MCF 10A (cell line): ENCODE data around the gene PER2. TPM values are rescaled to one million over a fixed set of nuclear protein-coding genes. Genes with fewer than 3 reads are reported as not detected.
A peak's percentile ranks its signal among the peaks of the same experiment; 100 is the strongest.

ENCODE experiments used
- BruUV-seq: library from RNA; stranded (reverse); fragments of 400-500 nt; replicated peaks from 2 replicates; lab custom pipeline; 2021; lab: Mats Ljungman, UMichigan
- CTCF ChIA-PET: fragments of 300-600 bp; sonication (Branson Sonifier 250); formaldehyde crosslinking; extraction: SDS; loops from one replicate; lab custom pipeline; 2021; ENCODE audit warnings: antibody characterized with exemption, inconsistent platforms; lab: Yijun Ruan, JAX
- POLR2A ChIA-PET: fragments of 300-600, 350-650 bp; sonication (Branson Sonifier 250); formaldehyde crosslinking; extraction: SDS; loops from one replicate; lab custom pipeline; 2020; ENCODE audit warnings: antibody characterized with exemption, inconsistent platforms; lab: Yijun Ruan, JAX
- DNase-seq: peaks from one replicate; pipeline ENCODE4 v3.0.0-alpha.2; 2018; ENCODE audit not compliant: unreplicated experiment
- H3K27ac Mint-ChIP-seq: one replicate; pipeline ENCODE4 v1.8.0; 2022; ENCODE audit warnings: mild to moderate bottlenecking, low read depth, mixed read lengths; ENCODE audit not compliant: unreplicated experiment
- H3K27me3 Mint-ChIP-seq: one replicate; pipeline ENCODE4 v1.8.0; 2022; ENCODE audit warnings: mixed read lengths; ENCODE audit not compliant: insufficient read depth, unreplicated experiment
- H3K36me3 Mint-ChIP-seq: one replicate; pipeline ENCODE4 v1.8.0; 2022; ENCODE audit warnings: mild to moderate bottlenecking, moderate library complexity, mixed read lengths; ENCODE audit not compliant: insufficient read depth, unreplicated experiment
- H3K4me1 Mint-ChIP-seq: one replicate; pipeline ENCODE4 v1.8.0; 2022; ENCODE audit warnings: mixed read lengths; ENCODE audit not compliant: insufficient read depth, unreplicated experiment
- H3K4me3 Mint-ChIP-seq: one replicate; pipeline ENCODE4 v1.8.0; 2022; ENCODE audit warnings: mild to moderate bottlenecking, moderate library complexity, mixed read lengths; ENCODE audit not compliant: unreplicated experiment
- H3K9me3 Mint-ChIP-seq: one replicate; pipeline ENCODE4 v1.8.0; 2022; ENCODE audit warnings: mixed read lengths; ENCODE audit not compliant: unreplicated experiment
- CTCF ChIP-seq: fragments of 200-600 bp; IDR thresholded peaks from one replicate; pipeline ENCODE4 v1.8.0; 2022; ENCODE audit warnings: antibody characterized with exemption, mild to moderate bottlenecking; ENCODE audit not compliant: unreplicated experiment
- intact Hi-C: fragments of 100-400 bp; cut with micrococcal nuclease; formaldehyde crosslinking; loops from 2 replicates; pipeline ENCODE4 v1.14.1; 2022
- total RNA-seq: library from RNA; stranded (reverse); gene quantifications from 2 replicates; pipeline ENCODE4 v1.2.3, GENCODE V29; 2022

PER2 gene
- total RNA-seq, 1 experiment from 2014 or later: 8.9 TPM

- Mint-ChIP-seq H3K27ac (peak overlapping the region; percentile 99), H3K9me3 (no peaks in the 10 kb centered on the region), H3K4me3 (peak overlapping the region; percentile 74), H3K27me3 (no peaks in the 10 kb centered on the region), H3K36me3 (peaks cover 12% of the 10 kb centered on the region), H3K4me1 (peaks cover 43% of the 10 kb centered on the region)
- intact Hi-C loops: no loop called here
- no TSS peak for BruUV-seq
- TF ChIP-seq CTCF: peak; percentile 19
- POLR2A ChIA-PET: interaction anchor here (0.6 to 8.9 kb wide), 18 partner anchors 9 to 1325 kb away, joined by 3 to 139 read pairs (median 6); partner anchors contain the start of genes SCLY and TRAF3IP1
- CTCF ChIA-PET: interaction anchor here (0.6 to 2.3 kb wide), 4 partner anchors 16 to 649 kb away, joined by 3 to 8 read pairs (median 4); no protein-coding TSS in a partner anchor
- peak; percentile 98 for DNase-seq
Measured at GRCh38 chr2:238288650-238289573, 502 bp upstream of the PER2 start.

- Mint-ChIP-seq H3K27ac (peak overlapping the region; percentile 99), H3K4me1 (peaks cover 58% of the 10 kb centered on the region), H3K9me3 (no peaks in the 10 kb centered on the region), H3K4me3 (peak overlapping the region; percentile 74), H3K27me3 (no peaks in the 10 kb centered on the region), H3K36me3 (peaks cover 12% of the 10 kb centered on the region)
- TSS peak; percentile 11 for BruUV-seq
- DNase-seq: peak; percentile 20
- intact Hi-C loops: loop anchor here (2.0 kb wide), 1 partner anchor 30 kb away; no protein-coding TSS in a partner anchor
- TF ChIP-seq CTCF: no peak
- ChIA-PET CTCF (interaction anchor here (0.6 to 3.8 kb wide), 7 partner anchors 18 to 441 kb away, joined by 4 to 14 read pairs (median 5); no protein-coding TSS in a partner anchor), POLR2A (interaction anchor here (0.6 to 8.9 kb wide), 25 partner anchors 11 to 1738 kb away, joined by 3 to 139 read pairs (median 3); partner anchors contain the start of genes HES6, NDUFA10, SCLY and TRAF3IP1)
Measured at GRCh38 chr2:238286987-238287736, 1.2 kb downstream of the PER2 start.

GRCh38 chr2:238286551-238286950 lies 1.9 kb downstream of the PER2 start:
- CTCF ChIA-PET: interaction anchor here (0.9 to 3.8 kb wide), 7 partner anchors 18 to 56 kb away, joined by 3 to 14 read pairs (median 5); no protein-coding TSS in a partner anchor
- H3K9me3 Mint-ChIP-seq: no peaks in the 10 kb centered on the region
- no peaks in the 10 kb centered on the region for H3K27me3 Mint-ChIP-seq
- no peak for TF ChIP-seq CTCF
- POLR2A ChIA-PET: interaction anchor here (0.7 to 8.9 kb wide), 18 partner anchors 13 to 1196 kb away, joined by 3 to 139 read pairs (median 3); partner anchors contain the start of genes HES6 and TRAF3IP1
- H3K4me1 Mint-ChIP-seq: peaks cover 58% of the 10 kb centered on the region
- H3K36me3 Mint-ChIP-seq: peaks cover 12% of the 10 kb centered on the region
- peak; percentile 87 for DNase-seq
- peak overlapping the region; percentile 99 for H3K27ac Mint-ChIP-seq
- peak overlapping the region; percentile 74 for H3K4me3 Mint-ChIP-seq
- intact Hi-C loops: loop anchor here (2.0 kb wide), 1 partner anchor 30 kb away; no protein-coding TSS in a partner anchor
- BruUV-seq: TSS peak; percentile 39
